SK-N-SH (cell line): ENCODE measurements around the gene HSD11B1. TPM values are rescaled to one million over a fixed set of nuclear protein-coding genes. Genes with fewer than 3 reads are reported as not detected.

Source experiments
- CTCF ChIA-PET: fragments of 300-600, 350-600 bp; formaldehyde crosslinking; extraction: SDS; loops from one replicate; lab custom pipeline; 2021; lab: Yijun Ruan, JAX
- POLR2A ChIA-PET: fragments of 350-600 bp; sonication (Branson Sonifier 250); formaldehyde crosslinking; extraction: SDS; loops from one replicate; lab custom pipeline; 2020; ENCODE audit warnings: antibody characterized with exemption, inconsistent platforms; lab: Yijun Ruan, JAX
- DNase-seq: peaks from one replicate; pipeline ENCODE4 v3.0.0; 2012
- H2AFZ ChIP-seq: fragments of 200-600 bp; sonication (generic); 2 replicates; pipeline ENCODE4 v1.8.1; 2016; ENCODE audit warnings: antibody characterized with exemption, mild to moderate bottlenecking, low read depth
- H3F3A ChIP-seq: fragments of 200-600 bp; sonication (generic); replicated peaks from 2 replicates; pipeline ENCODE3; 2016; ENCODE audit warnings: antibody characterized with exemption, mild to moderate bottlenecking; ENCODE audit not compliant: insufficient read depth
- H3K27ac ChIP-seq, 2 experiments: fragments of 200-500 bp in 1 of 2; fragments of 200-600 bp in 1 of 2; sonication (Bioruptor generic) in 1 of 2; sonication (generic), shearing (Covaris generic) in 1 of 2; 2 replicates each; pipeline versions ENCODE4 v1.5.1 to v1.6.1; 2014 to 2016; ENCODE audit warnings: low read depth in 2 of 2, inconsistent platforms in 1 of 2, low read length in 1 of 2, mild to moderate bottlenecking in 1 of 2, mixed read lengths in 1 of 2
- H3K27me3 ChIP-seq: fragments of 200-600 bp; sonication (generic), shearing (Covaris generic); 2 replicates; pipeline ENCODE4 v1.6.1; 2016; ENCODE audit warnings: mixed run types; ENCODE audit not compliant: insufficient read depth
- H3K36me3 ChIP-seq, 2 experiments: fragments of 200-500 bp in 1 of 2; fragments of 200-600 bp in 1 of 2; sonication (Bioruptor generic) in 1 of 2; sonication (generic) in 1 of 2; replicated peaks in 1 of 2; 2 replicates each; pipeline versions ENCODE3 to v1.5.1; 2014 to 2016; ENCODE audit warnings: low read length in 1 of 2, mild to moderate bottlenecking in 1 of 2; ENCODE audit not compliant: insufficient read depth in 2 of 2, control insufficient read depth in 1 of 2
- H3K4me1 ChIP-seq, 2 experiments: fragments of 200-500 bp in 1 of 2; fragments of 200-600 bp in 1 of 2; sonication (Bioruptor generic) in 1 of 2; sonication (generic), shearing (Covaris generic) in 1 of 2; 2 replicates each; pipeline versions ENCODE4 v1.5.1 to v1.6.1; 2014 to 2016; ENCODE audit warnings: low read depth in 1 of 2, low read length in 1 of 2, mixed run types in 1 of 2; ENCODE audit not compliant: insufficient read depth in 2 of 2, control insufficient read depth in 1 of 2
- H3K4me2 ChIP-seq: fragments of 200-600 bp; sonication (generic), shearing (Covaris generic); 2 replicates; pipeline ENCODE4 v1.6.1; 2017; ENCODE audit warnings: mixed run types
- H3K4me3 ChIP-seq, 2 experiments: fragments of 200-500 bp in 1 of 2; fragments of 200-600 bp in 1 of 2; sonication (Bioruptor generic) in 1 of 2; sonication (generic), shearing (Covaris generic) in 1 of 2; 2 replicates each; pipeline versions ENCODE4 v1.5.1 to v1.8.1; 2014 to 2016; ENCODE audit warnings: low read depth in 2 of 2, inconsistent platforms in 1 of 2, low read length in 1 of 2, mild to moderate bottlenecking in 1 of 2, mixed read lengths in 1 of 2, moderate library complexity in 1 of 2
- H3K79me2 ChIP-seq: fragments of 200-600 bp; sonication (generic); 2 replicates; pipeline ENCODE4 v1.8.1; 2017; ENCODE audit warnings: mild to moderate bottlenecking; ENCODE audit not compliant: insufficient read depth
- H3K9ac ChIP-seq: fragments of 200-600 bp; sonication (generic); 2 replicates; pipeline ENCODE4 v1.6.1; 2017; ENCODE audit warnings: mixed run types
- H3K9me2 ChIP-seq: fragments of 200-600 bp; sonication (generic); 2 replicates; pipeline ENCODE4 v1.6.1; 2017; ENCODE audit warnings: mixed run types
- H3K9me3 ChIP-seq: fragments of 200-600 bp; sonication (generic); 2 replicates; pipeline ENCODE4 v1.6.1; 2017; ENCODE audit warnings: mixed run types, mild to moderate bottlenecking, moderate library complexity
- H4K20me1 ChIP-seq: fragments of 200-600 bp; sonication (generic); 2 replicates; pipeline ENCODE4 v1.6.1; 2017; ENCODE audit warnings: mild to moderate bottlenecking, mixed run types; ENCODE audit not compliant: insufficient read depth
- ELF1 ChIP-seq: IDR thresholded peaks from 2 replicates; pipeline ENCODE4 v1.4.0; 2012
- EZH2phosphoT487 ChIP-seq: fragments of 200-600 bp; sonication (generic); IDR thresholded peaks from 2 replicates; pipeline ENCODE4 v1.6.1; 2017; ENCODE audit warnings: low read depth, mixed run types, mild to moderate bottlenecking, antibody characterized with exemption, moderate library complexity, borderline replicate concordance
- MAX ChIP-seq: IDR thresholded peaks from 2 replicates; pipeline ENCODE4 v1.4.0; 2012; ENCODE audit warnings: low read depth
- MXI1 ChIP-seq: IDR thresholded peaks from 2 replicates; pipeline ENCODE4 v1.6.1; 2012; ENCODE audit warnings: mild to moderate bottlenecking, low read depth, low read length, improper control_type of control experiment
- NFIC ChIP-seq: IDR thresholded peaks from 2 replicates; pipeline ENCODE4 v1.4.0; 2012; ENCODE audit warnings: borderline replicate concordance
- POLR2AphosphoS5 ChIP-seq: IDR thresholded peaks from 2 replicates; pipeline ENCODE4 v1.6.1; 2012; ENCODE audit warnings: low read depth, low read length
- RAD21 ChIP-seq: IDR thresholded peaks from 2 replicates; pipeline ENCODE4 v1.6.1; 2012; ENCODE audit warnings: mild to moderate bottlenecking, low read length
- RCOR1 ChIP-seq: fragments of 150-350 bp; IDR thresholded peaks from 2 replicates; pipeline ENCODE4 v1.6.1; 2017; ENCODE audit warnings: antibody characterized with exemption, low read length
- RFX5 ChIP-seq: IDR thresholded peaks from 2 replicates; pipeline ENCODE4 v1.6.1; 2012; ENCODE audit warnings: mild to moderate bottlenecking, improper control_type of control experiment, low read length
- TEAD4 ChIP-seq: IDR thresholded peaks from 2 replicates; pipeline ENCODE4 v1.4.0; 2012; ENCODE audit warnings: mild to moderate bottlenecking, borderline replicate concordance; ENCODE audit not compliant: insufficient read depth
- USF1 ChIP-seq: IDR thresholded peaks from 2 replicates; pipeline ENCODE4 v1.4.0; 2012; ENCODE audit warnings: low read depth, borderline replicate concordance
- USF2 ChIP-seq: fragments of 150-350 bp; IDR thresholded peaks from 2 replicates; pipeline ENCODE4 v1.6.1; 2017; ENCODE audit warnings: antibody characterized with exemption, low read length, low read depth, borderline replicate concordance
- YY1 ChIP-seq: IDR thresholded peaks from 2 replicates; pipeline ENCODE4 v1.4.0; 2012; ENCODE audit warnings: low read depth, mild to moderate bottlenecking
- ZBTB33 ChIP-seq: IDR thresholded peaks from 2 replicates; pipeline ENCODE4 v1.4.0; 2012; ENCODE audit warnings: low read depth, borderline replicate concordance
- WGBS: methylation state at CpG from one replicate; pipeline ENCODE4 v1.1.6; 2017; ENCODE audit warnings: low lambda C conversion rate; 5-methylcytosine and 5-hydroxymethylcytosine counted together
- polyA plus RNA-seq, 3 experiments: library from polyadenylated mRNA; depleted of rRNA; stranded (reverse); fragments of >200 nt; gene quantifications; 2 replicates each; pipeline ENCODE4 v1.2.3, GENCODE V29; 2012

Gene HSD11B1
- polyA plus RNA-seq, 1 of the 3 experiments (the other 2 are of a cell fraction): 0.23 TPM

- no peak for TF ChIP-seq ZBTB33
- TF ChIP-seq USF1: no peak
- TF ChIP-seq, all 33 proteins: peak for 0
These were observed 30.8 kb upstream of the HSD11B1 start (continued) for GRCh38 chr1:209673631-209674417.

- Histone ChIP-seq H3K27ac (no peak within 1 kb of the TSS), H3K4me2 (peak within 1 kb of the TSS; percentile 83), H3K4me1 (peaks cover 11 to 13% of the 10 kb centered on the region in 2 experiments; a peak in 3 of 4 replicates), H3K9me3 (no peaks in the 10 kb centered on the region)
- TF ChIP-seq MAX (peak; percentile 63; the same call in 1 of the 2 replicates), POLR2AphosphoS5 (peak; percentile 73; the same call in 1 of the 2 replicates), MXI1 (no peak; the same call in 1 of the 2 replicates), USF2 (no peak), RAD21 (no peak), ELF1 (no peak), TEAD4 (no peak), EZH2phosphoT487 (no peak), ZBTB33 (no peak), RCOR1 (no peak), YY1 (no peak), RFX5 (no peak), NFIC (0 out of 2 replicates have a peak, but pooled peaks have one; percentile 16)
- TF ChIP-seq, all 33 proteins: peak for 3
- Histone ChIP-seq H4K20me1 (no peaks in the 10 kb centered on the region), H2AFZ (peak within 1 kb of the TSS; percentile 88; the same call in 1 of the 2 replicates), H3K79me2 (no peaks in the 10 kb centered on the region), H3K36me3 (no peaks in the 10 kb centered on the region), H3K9me2 (no peaks in the 10 kb centered on the region), H3K4me3 (peak within 1 kb of the TSS; percentile 47 to 55), H3K27me3 (no peaks in the 10 kb centered on the region), H3K9ac (peak within 1 kb of the TSS; percentile 42), H3F3A (no peaks in the 10 kb centered on the region)
- CTCF ChIA-PET: interaction anchor here (0.6 to 5.9 kb wide), 8 partner anchors 13 to 105 kb away, joined by 3 to 34 read pairs (median 6); partner anchors contain the start of gene CAMK1G
- DNase-seq: peak; percentile 78
- 24% methylated on average over 22 of the region's 47 CpGs for WGBS
- POLR2A ChIA-PET: no interaction called here
These were observed 29.6 kb upstream of the HSD11B1 start, which contains the start of gene G0S2 for GRCh38 chr1:209674957-209675564. G0S2 (plus strand) TSS chr1:209675412; CDS start chr1:209675685, 273 bp downstream.
